ENCODE results near the gene RBM44.

DNA sequence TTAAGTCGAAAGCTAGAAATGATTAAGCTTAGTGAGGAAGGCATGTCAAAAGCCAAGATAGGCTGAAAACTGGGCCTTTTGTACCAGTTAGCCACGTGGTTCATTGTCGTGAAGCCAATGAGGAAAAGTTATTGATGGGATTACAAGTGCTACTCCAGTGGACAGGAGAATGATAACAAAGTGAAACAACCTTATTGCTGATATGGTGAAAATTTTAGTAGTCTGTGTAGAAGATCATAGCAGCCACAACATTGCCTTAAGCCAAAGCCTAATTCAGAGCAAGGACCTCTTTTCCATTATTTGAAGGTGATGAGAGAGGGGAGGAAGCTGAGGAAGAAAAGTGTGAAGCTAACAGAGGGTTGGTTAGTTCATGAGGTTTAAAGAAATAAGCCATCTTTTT lies 36.8 kb downstream of the RBM44 start:
- TF ChIP-seq POU2F2 (IDR thresholded peaks at IDR 0.05; ENCODE audit: low read depth, low read length) (no peak), POLR2A (IDR thresholded peaks at IDR 0.05; ENCODE audit: low read depth, low read length) (no peak)
